HEK293 (cell line): Measurements from ENCODE around the gene RNU1-2.

Source experiments
- CTCF ChIP-seq: fragments of 450-650 bp; formaldehyde crosslinking; IDR thresholded peaks from 2 replicates; pipeline ENCODE4 v1.5.1; 2016; ENCODE audit warnings: missing biosample characterization, missing genetic modification characterization
- ELK4 ChIP-seq: IDR thresholded peaks from 2 replicates; pipeline ENCODE4 v1.6.1; 2011; ENCODE audit warnings: mild to moderate bottlenecking, low read depth, low read length, borderline replicate concordance
- FEZF1 ChIP-seq: fragments of 450-650 bp; formaldehyde crosslinking; IDR thresholded peaks from 2 replicates; pipeline ENCODE4 v1.5.1; 2016; ENCODE audit warnings: missing biosample characterization, missing genetic modification characterization
- GLIS1 ChIP-seq: fragments of 450-650 bp; formaldehyde crosslinking; IDR thresholded peaks from 2 replicates; pipeline ENCODE4 v1.5.1; 2016; ENCODE audit warnings: missing biosample characterization, missing genetic modification characterization
- HOXA7 ChIP-seq: sonication (generic); formaldehyde crosslinking; IDR thresholded peaks from 2 replicates; pipeline ENCODE4 v1.8.1; 2022; ENCODE audit warnings: missing genetic modification reagents, borderline replicate concordance
- KLF8 ChIP-seq: fragments of 450-650 bp; formaldehyde crosslinking; IDR thresholded peaks from 2 replicates; pipeline ENCODE4 v1.5.1; 2016; ENCODE audit warnings: missing biosample characterization, missing genetic modification characterization
- PRDM1 ChIP-seq: fragments of 450-650 bp; formaldehyde crosslinking; IDR thresholded peaks from 2 replicates; pipeline ENCODE4; 2016; ENCODE audit warnings: missing biosample characterization, missing genetic modification characterization
- PRDM10 ChIP-seq: fragments of 450-650 bp; formaldehyde crosslinking; IDR thresholded peaks from 2 replicates; pipeline ENCODE4 v1.5.1; 2016; ENCODE audit warnings: missing biosample characterization, missing genetic modification characterization
- RBAK ChIP-seq: fragments of 450-650 bp; formaldehyde crosslinking; IDR thresholded peaks from 2 replicates; pipeline ENCODE4 v1.5.1; 2016; ENCODE audit warnings: missing biosample characterization, missing genetic modification characterization
- SCRT2 ChIP-seq: fragments of 450-650 bp; formaldehyde crosslinking; IDR thresholded peaks from 2 replicates; pipeline ENCODE4 v1.5.1; 2016; ENCODE audit warnings: missing biosample characterization, missing genetic modification characterization
- SP2 ChIP-seq: fragments of 450-650 bp; formaldehyde crosslinking; IDR thresholded peaks from 2 replicates; pipeline ENCODE4 v1.5.1; 2016; ENCODE audit warnings: missing biosample characterization, missing genetic modification characterization
- ZBTB44 ChIP-seq: fragments of 450-650 bp; IDR thresholded peaks from 2 replicates; pipeline ENCODE4 v1.5.1; 2018; ENCODE audit warnings: missing biosample characterization, mild to moderate bottlenecking, missing genetic modification characterization
- ZBTB48 ChIP-seq: fragments of 450-650 bp; formaldehyde crosslinking; IDR thresholded peaks from 2 replicates; pipeline ENCODE4 v1.5.1; 2016; ENCODE audit warnings: missing biosample characterization, missing genetic modification characterization
- ZBTB8A ChIP-seq: fragments of 450-650 bp; formaldehyde crosslinking; IDR thresholded peaks from 2 replicates; pipeline ENCODE4 v1.5.1; 2016; ENCODE audit warnings: missing biosample characterization, missing genetic modification characterization
- ZNF133 ChIP-seq: fragments of 450-650 bp; formaldehyde crosslinking; IDR thresholded peaks from 2 replicates; pipeline ENCODE4 v1.5.1; 2016; ENCODE audit warnings: missing biosample characterization, missing genetic modification characterization
- ZNF169 ChIP-seq: fragments of 450-650 bp; formaldehyde crosslinking; IDR thresholded peaks from 2 replicates; pipeline ENCODE4 v1.5.1; 2016; ENCODE audit warnings: missing biosample characterization, missing genetic modification characterization
- ZNF174 ChIP-seq: fragments of 450-650 bp; formaldehyde crosslinking; IDR thresholded peaks from 2 replicates; pipeline ENCODE4 v1.5.0; 2017; ENCODE audit warnings: missing biosample characterization, mild to moderate bottlenecking, missing genetic modification characterization
- ZNF221 ChIP-seq: fragments of 450-650 bp; formaldehyde crosslinking; IDR thresholded peaks from 2 replicates; pipeline ENCODE4 v1.5.1; 2017; ENCODE audit warnings: missing biosample characterization, missing genetic modification characterization, borderline replicate concordance
- ZNF239 ChIP-seq: fragments of 450-650 bp; formaldehyde crosslinking; IDR thresholded peaks from 2 replicates; pipeline ENCODE4 v1.5.1; 2016; ENCODE audit warnings: missing biosample characterization, missing genetic modification characterization
- ZNF391 ChIP-seq: fragments of 450-650 bp; formaldehyde crosslinking; IDR thresholded peaks from 2 replicates; pipeline ENCODE4 v1.5.1; 2016; ENCODE audit warnings: low read depth, missing biosample characterization, missing genetic modification characterization, borderline replicate concordance
- ZNF510 ChIP-seq: fragments of 450-650 bp; formaldehyde crosslinking; IDR thresholded peaks from 2 replicates; pipeline ENCODE4 v1.5.1; 2018; ENCODE audit warnings: mild to moderate bottlenecking, missing genetic modification characterization, missing biosample characterization; ENCODE audit not compliant: insufficient replicate concordance
- ZNF555 ChIP-seq: fragments of 450-650 bp; formaldehyde crosslinking; conservative IDR thresholded peaks from 2 replicates; pipeline ENCODE4 v1.5.1; 2017; ENCODE audit warnings: missing biosample characterization, mild to moderate bottlenecking, missing genetic modification characterization, inconsistent platforms
- ZNF580 ChIP-seq: fragments of 450-650 bp; formaldehyde crosslinking; IDR thresholded peaks from 2 replicates; pipeline ENCODE4 v1.5.1; 2016; ENCODE audit warnings: missing biosample characterization, missing genetic modification characterization
- ZNF610 ChIP-seq: fragments of 450-650 bp; formaldehyde crosslinking; IDR thresholded peaks from 2 replicates; pipeline ENCODE4 v1.5.1; 2016; ENCODE audit warnings: missing biosample characterization, missing genetic modification characterization, borderline replicate concordance
- ZNF629 ChIP-seq: fragments of 450-650 bp; formaldehyde crosslinking; IDR thresholded peaks from 2 replicates; pipeline ENCODE4 v1.5.1; 2017; ENCODE audit warnings: missing biosample characterization, missing genetic modification characterization
- ZNF658 ChIP-seq: fragments of 450-650 bp; formaldehyde crosslinking; IDR thresholded peaks from 2 replicates; pipeline ENCODE4; 2016; ENCODE audit warnings: missing biosample characterization, missing genetic modification characterization
- ZNF692 ChIP-seq: fragments of 450-650 bp; formaldehyde crosslinking; IDR thresholded peaks from 2 replicates; pipeline ENCODE4 v1.5.1; 2016; ENCODE audit warnings: missing biosample characterization, missing genetic modification characterization
- ZSCAN18 ChIP-seq: fragments of 450-650 bp; formaldehyde crosslinking; IDR thresholded peaks from 2 replicates; pipeline ENCODE4 v1.5.1; 2016; ENCODE audit warnings: missing biosample characterization, missing genetic modification characterization
- ZXDB ChIP-seq: fragments of 450-650 bp; formaldehyde crosslinking; IDR thresholded peaks from 2 replicates; pipeline ENCODE4 v1.5.1; 2016; ENCODE audit warnings: missing biosample characterization, missing genetic modification characterization

The RNU1-2 gene

GRCh38 chr1:16904560-16905109 lies 8.9 kb downstream of the RNU1-2 start (continued):
- TF ChIP-seq ZNF221 (no peak), ZNF174 (tag by site-specific recombination) (no peak), ZNF239 (tag by site-specific recombination) (no peak), GLIS1 (tag by site-specific recombination) (peak; percentile 62), FEZF1 (peak; percentile 93), ZBTB8A (peak; percentile 28; the same call in 1 of the 2 replicates), RBAK (tag by site-specific recombination) (no peak), ZBTB44 (0 out of 2 replicates have a peak, but pooled peaks have one; percentile 1), ZNF629 (peak; percentile 91), ZNF692 (tag by site-specific recombination) (peak; percentile 14; the same call in 1 of the 2 replicates), ZNF658 (no peak), ZNF169 (tag by site-specific recombination) (no peak), ZNF391 (tag by site-specific recombination) (peak; percentile 27; the same call in 1 of the 2 replicates), ZNF133 (no peak), SCRT2 (tag by site-specific recombination) (peak; percentile 30; the same call in 1 of the 2 replicates), HOXA7 (CRISPR knock-in tag) (no peak), ZNF510 (tag by site-specific recombination) (no peak), ELK4 (peak; percentile 44; the same call in 1 of the 2 replicates), PRDM10 (tag by site-specific recombination) (peak; percentile 81), CTCF (tag by site-specific recombination) (no peak), ZXDB (tag by site-specific recombination) (peak; percentile 96), PRDM1 (tag by site-specific recombination) (no peak), KLF8 (peak; percentile 83), ZSCAN18 (tag by site-specific recombination) (0 out of 2 replicates have a peak, but pooled peaks have one; percentile 69), ZNF610 (0 out of 2 replicates have a peak, but pooled peaks have one; percentile 17), ZNF580 (tag by site-specific recombination) (no peak), SP2 (tag by site-specific recombination) (peak; percentile 98), ZBTB48 (tag by site-specific recombination) (peak; percentile 59; the same call in 1 of the 2 replicates), ZNF555 (tag by site-specific recombination) (no peak)
